HG02759 (cell line): ENCODE measurements around the gene ATXN7L3.
A peak's percentile ranks its signal among the peaks of the same experiment; 100 is the strongest.

Source experiments
- ATAC-seq: cut with Tn5 transposase; IDR thresholded peaks from one replicate; pipeline ENCODE4 v1.9.1; 2021; ENCODE audit warnings: mild to moderate bottlenecking, moderate library complexity; ENCODE audit not compliant: unreplicated experiment

The ATXN7L3 gene

GRCh38 chr17:44218344-44219107 is 18.8 kb upstream of the ATXN7L3 start:
- peak; percentile 46 for ATAC-seq

GRCh38 chr17:44217738-44218343 is 18.2 kb upstream of the ATXN7L3 start:
- ATAC-seq = no peak

GRCh38 chr17:44216694-44217093 is 17.0 kb upstream of the ATXN7L3 start:
- ATAC-seq = no peak

- ATAC-seq = no peak
Measured at GRCh38 chr17:44216173-44216572, 16.5 kb upstream of the ATXN7L3 start.

GRCh38 chr17:44214896-44215295 is 15.2 kb upstream of the ATXN7L3 start:
- ATAC-seq = no peak

- no peak for ATAC-seq
Measured at GRCh38 chr17:44214230-44214494, 14.5 kb upstream of the ATXN7L3 start.

- no peak for ATAC-seq
Measured at GRCh38 chr17:44213403-44214229, 13.9 kb upstream of the ATXN7L3 start.

- no peak for ATAC-seq
Measured at GRCh38 chr17:44212507-44213402, 13.1 kb upstream of the ATXN7L3 start.

- ATAC-seq = no peak
Measured at GRCh38 chr17:44211281-44212265, 11.9 kb upstream of the ATXN7L3 start.

- ATAC-seq = peak; percentile 84
Measured at GRCh38 chr17:44210342-44211192, 10.9 kb upstream of the ATXN7L3 start.

- ATAC-seq = peak; percentile 26
Measured at GRCh38 chr17:44209786-44210341, 10.2 kb upstream of the ATXN7L3 start.

GRCh38 chr17:44207743-44208142 is 8.1 kb upstream of the ATXN7L3 start:
- ATAC-seq = no peak

GRCh38 chr17:44207319-44207718 is 7.6 kb upstream of the ATXN7L3 start:
- ATAC-seq = no peak

GRCh38 chr17:44206825-44207155 is 7.1 kb upstream of the ATXN7L3 start:
- ATAC-seq = no peak

GRCh38 chr17:44205962-44206824 is 6.5 kb upstream of the ATXN7L3 start:
- no peak for ATAC-seq

- ATAC-seq = no peak
Measured at GRCh38 chr17:44204441-44204882, 4.8 kb upstream of the ATXN7L3 start.

GRCh38 chr17:44203731-44204440 is 4.2 kb upstream of the ATXN7L3 start:
- ATAC-seq = no peak
